ENCODE data around the gene SLC46A3.
"Not testable (repeated sequence)": the region's sequence is repeated elsewhere in the genome, so short reads cannot be mapped to it uniquely, and the experiment has no call there.

SLC46A3 gene

DNA sequence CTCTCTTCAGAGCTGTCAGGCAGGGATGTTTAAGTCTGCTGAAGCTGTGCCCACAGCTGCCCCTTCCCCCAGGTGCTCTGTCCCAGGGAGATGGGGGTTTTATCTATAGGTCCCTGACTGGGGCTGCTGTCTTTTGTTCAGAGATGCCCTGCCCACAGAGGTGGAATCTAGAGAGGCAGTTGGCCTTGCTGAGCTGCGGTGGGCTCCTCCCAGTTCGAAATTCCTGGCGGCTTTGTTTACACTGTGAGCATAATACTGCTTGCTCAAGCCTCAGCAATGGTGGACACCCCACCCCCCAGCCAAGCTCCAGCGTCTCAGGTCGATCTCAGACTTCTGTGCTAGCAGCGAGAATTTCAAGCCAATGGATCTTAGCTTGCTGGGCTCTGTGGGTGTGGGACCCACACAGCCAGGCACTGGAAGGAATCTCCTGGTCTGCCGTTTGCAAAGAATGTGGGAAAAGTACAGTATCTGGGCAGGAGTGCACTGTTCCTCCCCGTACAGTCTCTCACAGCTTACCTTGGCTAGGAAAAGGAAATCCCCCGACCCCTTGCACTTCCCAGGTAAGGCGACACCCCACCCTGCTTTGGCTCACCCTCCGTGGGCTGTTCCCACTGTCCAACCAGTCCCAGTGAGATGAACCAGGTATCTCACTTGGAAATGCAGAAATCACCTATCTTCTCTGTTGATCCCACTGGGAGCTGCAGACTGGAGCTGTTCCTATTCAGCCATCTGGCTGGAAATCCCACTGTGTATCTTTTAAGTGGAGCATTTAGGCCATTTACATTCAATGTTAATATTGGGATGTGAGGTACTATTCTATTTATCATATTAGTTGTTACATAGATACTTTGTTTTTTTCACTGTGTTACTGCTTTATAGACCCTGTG is 24.9 kb downstream of the SLC46A3 start:
- DNase-seq; in situ Hi-C loops (cut with MboI; ENCODE audit: low pct_unique_long_range_greater_than_20kb, low sequenced_read_pairs): not testable (repeated sequence)

DNA sequence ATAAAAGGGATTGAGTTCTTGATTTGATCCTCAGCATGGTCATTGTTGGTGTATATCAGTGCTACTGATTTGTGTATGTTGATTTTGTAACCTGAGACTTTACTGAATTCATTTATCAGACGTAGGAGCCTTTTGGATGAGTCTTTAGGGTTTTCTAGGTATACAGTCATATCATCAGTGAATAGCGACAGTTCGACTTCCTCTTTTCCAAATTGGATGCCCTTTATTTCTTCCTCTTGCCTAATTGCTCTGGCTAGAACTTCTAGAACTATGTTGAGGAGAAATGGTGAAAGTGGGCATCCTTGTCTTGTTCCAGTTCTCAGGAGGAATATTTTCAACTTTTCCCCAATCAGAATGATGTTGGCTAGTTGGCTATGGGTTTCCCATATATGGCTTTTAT is 32.9 kb downstream of the SLC46A3 start:
- in situ Hi-C loops (cut with MboI; ENCODE audit: low pct_unique_long_range_greater_than_20kb, low sequenced_read_pairs), result no loop called here
- peak; percentile 25 for DNase-seq

DNA sequence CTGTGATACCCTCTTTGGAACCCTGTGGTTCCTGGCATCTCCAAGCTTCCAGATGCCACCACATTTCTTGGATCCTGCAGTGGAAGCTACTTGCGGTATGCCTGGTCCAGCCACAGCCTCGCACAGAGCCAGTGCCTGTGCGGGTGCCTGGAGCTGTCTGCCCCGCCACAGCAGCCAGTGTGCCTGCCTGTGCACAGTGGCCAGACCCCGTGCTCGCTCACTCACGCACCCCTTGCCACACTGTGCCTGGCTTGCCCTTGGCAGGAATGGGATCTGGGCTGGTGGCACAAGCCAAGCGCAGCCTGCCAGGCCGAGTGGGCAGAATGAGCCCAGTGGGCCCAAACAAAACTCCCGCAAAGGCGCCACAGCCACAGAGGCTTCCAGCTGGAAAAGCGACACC is 33.7 kb downstream of the SLC46A3 start:
- in situ Hi-C loops (cut with MboI; ENCODE audit: low pct_unique_long_range_greater_than_20kb, low sequenced_read_pairs), result no loop called here
- no peak for DNase-seq

DNA sequence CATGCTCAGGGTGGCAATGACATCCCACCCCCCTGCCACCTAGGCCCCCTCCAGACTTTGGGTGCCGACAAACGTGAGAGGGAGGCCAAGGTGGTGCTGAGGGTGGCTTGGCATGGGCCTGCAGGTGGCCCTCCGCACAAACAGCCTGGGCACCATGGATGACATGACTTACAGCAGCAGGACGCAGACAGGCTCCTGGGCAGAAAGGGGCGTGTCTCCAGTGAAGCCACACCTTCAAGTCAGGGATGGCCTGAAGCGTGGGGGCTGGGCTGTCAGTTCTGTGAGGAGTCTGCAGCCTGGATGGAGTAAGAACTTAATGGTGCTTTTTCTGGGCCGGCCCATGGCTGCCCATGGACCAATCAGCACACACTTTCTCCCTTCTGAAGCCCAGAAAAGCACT is 34.5 kb downstream of the SLC46A3 start:
- no peak for DNase-seq
- in situ Hi-C loops (cut with MboI; ENCODE audit: low pct_unique_long_range_greater_than_20kb, low sequenced_read_pairs), result no loop called here

DNA sequence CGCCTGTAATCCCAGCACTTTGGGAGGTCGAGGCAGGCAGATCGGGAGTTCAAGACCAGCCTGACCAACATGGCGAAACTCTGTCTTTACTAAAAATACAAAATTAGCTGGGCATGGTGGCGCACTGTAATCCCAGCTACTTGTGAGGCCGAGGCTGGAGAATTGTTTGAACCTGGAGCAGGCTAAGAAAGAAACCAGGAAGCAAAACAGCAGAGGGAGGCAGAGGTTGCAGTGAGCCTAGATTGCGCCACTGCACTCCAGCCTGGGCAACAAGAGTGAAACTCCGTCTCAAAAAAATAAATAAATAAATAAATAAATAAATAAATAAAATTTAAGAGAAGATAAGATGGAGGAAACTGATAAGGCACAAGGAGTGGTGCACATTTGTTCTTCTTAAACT is 35.6 kb downstream of the SLC46A3 start:
- DNase-seq; in situ Hi-C loops (cut with MboI; ENCODE audit: low pct_unique_long_range_greater_than_20kb, low sequenced_read_pairs): not testable (repeated sequence)

DNA sequence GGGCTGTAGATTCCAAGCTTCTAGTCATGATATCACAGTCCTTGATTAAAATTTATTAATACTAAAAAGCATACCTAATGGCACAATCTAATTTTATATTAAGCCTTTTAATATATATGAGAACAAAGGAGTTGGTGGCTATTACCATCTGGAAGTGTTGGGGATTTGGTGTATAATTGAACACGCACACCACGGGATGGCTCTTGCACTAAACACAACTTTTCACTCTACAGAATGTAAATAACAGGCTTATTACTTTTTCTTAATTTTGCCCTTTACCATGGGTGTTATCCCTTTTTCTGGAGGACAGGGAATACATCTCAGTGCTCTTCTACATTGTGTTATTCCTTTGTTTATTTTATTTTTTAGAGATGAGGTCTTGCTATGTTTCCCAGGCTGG is 38.2 kb downstream of the SLC46A3 start:
- in situ Hi-C loops (cut with MboI; ENCODE audit: low pct_unique_long_range_greater_than_20kb, low sequenced_read_pairs), result no loop called here

DNA sequence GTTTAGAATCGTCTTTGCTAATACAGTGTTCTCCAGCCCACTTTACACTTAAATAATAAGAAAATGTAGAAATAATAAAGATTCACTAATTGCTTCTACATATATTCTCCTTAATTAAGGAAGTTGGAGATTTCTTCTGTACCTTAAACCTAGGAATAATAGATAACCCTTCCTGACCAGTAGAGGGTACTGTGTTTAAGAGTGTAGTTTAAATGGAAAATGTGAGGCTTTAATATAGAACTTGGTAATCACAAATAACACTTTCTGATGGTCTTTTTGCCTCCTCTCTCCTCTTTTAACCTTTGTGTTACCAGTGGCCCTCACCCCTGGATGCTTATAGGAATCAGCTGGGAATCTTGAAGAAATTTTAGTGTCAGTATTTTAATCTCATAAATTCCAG is 39.1 kb downstream of the SLC46A3 start:
- in situ Hi-C loops (cut with MboI; ENCODE audit: low pct_unique_long_range_greater_than_20kb, low sequenced_read_pairs), result no loop called here
- DNase-seq, result peak; percentile 18

More for the DNA sequence above, 38.2 kb downstream of the SLC46A3 start:
- no peak for DNase-seq

DNA sequence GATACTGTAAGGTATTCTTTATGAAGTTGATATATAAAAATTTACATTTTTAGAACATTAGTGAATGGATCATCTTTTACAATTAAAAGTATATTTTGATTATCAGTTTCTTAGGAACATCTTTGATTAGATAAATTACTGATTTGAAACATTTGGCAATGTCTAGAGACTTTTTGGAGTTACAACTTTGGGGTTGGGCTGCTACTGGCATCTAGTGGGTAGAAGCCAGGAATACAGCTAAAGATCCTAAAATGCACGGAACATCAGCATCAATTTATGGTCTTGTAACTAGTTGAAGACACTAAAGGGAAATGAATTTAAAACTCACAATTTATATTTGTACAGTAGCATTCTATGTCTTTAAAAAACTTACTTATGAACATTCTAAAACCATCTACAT is 40.0 kb downstream of the SLC46A3 start:
- DNase-seq, result peak; percentile 15
- in situ Hi-C loops (cut with MboI; ENCODE audit: low pct_unique_long_range_greater_than_20kb, low sequenced_read_pairs), result no loop called here

DNA sequence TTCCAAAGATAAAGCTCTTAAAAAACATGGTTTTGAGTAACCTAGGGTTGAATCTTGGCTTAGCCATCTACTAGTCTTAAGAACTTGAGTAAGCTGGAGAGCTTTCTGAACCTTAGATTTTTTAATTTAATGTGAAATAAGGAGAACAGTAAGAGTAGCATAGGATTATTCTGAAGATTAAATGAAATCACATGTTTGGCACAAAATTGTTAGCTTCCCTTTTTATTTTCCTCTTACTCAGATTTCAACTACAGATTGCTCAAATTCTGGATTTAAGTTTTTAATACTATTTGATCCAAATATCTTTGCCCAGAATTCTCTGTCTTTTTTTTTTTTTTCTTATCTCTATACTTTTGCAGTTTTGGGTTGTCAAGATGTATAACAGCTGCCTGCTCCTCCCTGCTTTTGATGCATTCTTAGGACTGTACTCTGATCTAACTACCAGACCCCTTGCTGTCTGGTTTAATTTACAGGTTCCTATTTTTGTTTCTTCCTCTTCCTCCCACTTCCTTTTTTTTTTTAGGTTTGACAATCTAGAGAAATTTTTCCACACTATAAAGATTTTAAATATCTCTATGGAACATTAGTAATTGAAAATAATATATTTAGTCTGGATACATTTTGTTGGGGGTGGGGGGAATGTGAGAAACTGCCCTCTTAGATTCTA is 47.5 kb downstream of the SLC46A3 start:
- peak; percentile 57 for DNase-seq
- in situ Hi-C loops (cut with MboI; ENCODE audit: low pct_unique_long_range_greater_than_20kb, low sequenced_read_pairs), result no loop called here

DNA sequence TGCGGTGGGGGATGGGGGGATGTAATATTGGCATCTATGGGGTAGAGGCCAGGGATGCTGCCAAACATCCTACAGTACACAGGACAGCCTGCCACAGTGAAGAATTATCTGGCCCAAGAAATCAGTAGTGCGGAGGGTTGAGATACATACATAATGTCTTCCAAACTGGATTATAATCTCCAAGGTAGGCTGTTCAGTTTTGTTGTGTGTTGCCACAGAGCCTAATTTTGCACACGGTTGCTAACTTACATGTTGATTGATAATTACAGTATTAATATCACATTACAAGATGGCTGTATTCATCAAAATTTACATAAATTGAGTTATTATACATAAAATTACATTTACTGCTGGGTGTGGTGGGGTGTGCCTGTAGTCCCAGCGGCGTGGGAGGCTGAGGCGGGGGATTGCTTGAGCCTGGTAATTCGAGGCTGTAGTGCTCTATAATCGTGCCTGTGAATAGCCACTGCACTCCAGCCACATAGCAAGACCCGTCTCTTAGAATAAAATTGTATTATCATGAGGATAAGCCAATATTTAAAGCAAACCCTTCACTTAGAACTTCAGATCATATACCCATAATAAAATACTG is 51.8 kb downstream of the SLC46A3 start:
- no peak for DNase-seq
- in situ Hi-C loops (cut with MboI; ENCODE audit: low pct_unique_long_range_greater_than_20kb, low sequenced_read_pairs), result no loop called here

DNA sequence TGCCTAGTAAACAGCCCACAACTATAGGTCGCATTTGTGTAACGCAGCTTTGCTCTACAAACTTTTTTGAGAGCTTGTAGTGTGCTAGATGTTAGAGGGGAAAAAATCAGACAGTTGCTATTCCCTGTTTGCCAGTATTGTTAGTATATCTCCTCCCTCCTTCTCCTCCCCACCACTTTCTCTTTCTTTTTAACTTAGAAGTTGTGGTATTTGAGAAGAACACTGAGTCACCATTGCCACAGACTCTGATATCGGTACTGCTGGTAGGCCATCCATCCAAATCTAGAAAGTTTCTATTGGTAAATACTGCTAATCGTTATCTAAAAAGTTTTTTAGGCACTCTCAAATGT is 59.2 kb downstream of the SLC46A3 start:
- in situ Hi-C loops (cut with MboI; ENCODE audit: low pct_unique_long_range_greater_than_20kb, low sequenced_read_pairs), result no loop called here
- no peak for DNase-seq

DNA sequence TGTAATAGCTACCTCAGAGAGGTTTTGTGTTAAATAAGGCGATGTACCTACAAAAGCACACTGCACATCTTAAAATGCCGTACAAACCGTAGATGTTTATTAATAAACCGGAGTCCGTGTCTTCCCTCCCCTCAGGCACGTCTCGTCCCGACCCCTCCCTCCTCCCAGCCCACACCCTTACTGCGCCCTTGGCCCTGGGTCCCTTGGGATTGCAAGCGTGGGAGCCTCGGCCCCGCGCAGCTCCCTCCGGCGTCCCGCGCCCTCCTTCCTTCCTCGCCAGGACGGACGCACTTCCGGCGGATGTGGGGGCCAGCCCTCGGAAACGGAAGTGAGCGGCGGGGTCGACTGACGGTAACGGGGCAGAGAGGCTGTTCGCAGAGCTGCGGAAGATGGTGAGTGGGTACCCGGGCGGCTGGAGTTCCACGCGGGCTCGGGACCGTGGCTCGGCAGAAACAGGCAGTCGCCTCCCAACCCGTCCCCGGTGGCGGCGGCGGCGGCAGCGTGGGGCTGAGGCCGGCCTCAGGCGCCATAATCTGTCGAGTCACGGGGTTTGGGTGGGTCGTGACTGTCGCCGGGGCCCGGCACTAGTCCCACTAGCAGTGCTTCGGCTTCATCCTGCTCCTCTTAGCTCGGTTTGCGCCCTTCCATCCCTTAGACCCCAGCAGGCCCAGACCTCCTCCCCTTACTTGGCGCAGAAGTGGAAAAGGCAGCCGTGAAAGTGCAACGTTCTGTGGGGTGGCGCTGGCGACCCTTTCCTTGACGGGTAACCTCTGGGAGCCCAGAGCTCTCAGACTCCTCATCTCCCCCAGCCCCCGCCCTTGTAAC is 59.8 kb downstream of the SLC46A3 start, which contains the start of gene POMP:
POMP (plus strand) TSS at position 335 of the 825 bp plus-strand sequence; CDS start at position 390, 55 bp downstream.
- in situ Hi-C loops (cut with MboI; ENCODE audit: low pct_unique_long_range_greater_than_20kb, low sequenced_read_pairs), result no loop called here

DNA sequence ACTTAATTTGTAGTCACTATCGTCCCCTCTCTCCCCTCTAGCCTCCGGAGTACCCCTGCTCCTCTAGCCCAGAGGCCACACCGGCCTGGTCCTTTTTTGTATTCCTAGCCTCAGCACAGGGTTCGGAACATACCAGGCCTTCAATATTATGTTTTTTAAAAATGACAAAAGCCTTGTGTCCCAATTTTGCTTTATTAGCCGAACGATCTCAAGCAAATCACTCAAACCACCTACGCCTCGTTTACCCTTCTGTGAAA is 60.3 kb downstream of the SLC46A3 start:
- in situ Hi-C loops (cut with MboI; ENCODE audit: low pct_unique_long_range_greater_than_20kb, low sequenced_read_pairs), result no loop called here
- DNase-seq, result no peak

More for the DNA sequence above, 59.8 kb downstream of the SLC46A3 start, which contains the start of gene POMP:
- peak; percentile 88 for DNase-seq

DNA sequence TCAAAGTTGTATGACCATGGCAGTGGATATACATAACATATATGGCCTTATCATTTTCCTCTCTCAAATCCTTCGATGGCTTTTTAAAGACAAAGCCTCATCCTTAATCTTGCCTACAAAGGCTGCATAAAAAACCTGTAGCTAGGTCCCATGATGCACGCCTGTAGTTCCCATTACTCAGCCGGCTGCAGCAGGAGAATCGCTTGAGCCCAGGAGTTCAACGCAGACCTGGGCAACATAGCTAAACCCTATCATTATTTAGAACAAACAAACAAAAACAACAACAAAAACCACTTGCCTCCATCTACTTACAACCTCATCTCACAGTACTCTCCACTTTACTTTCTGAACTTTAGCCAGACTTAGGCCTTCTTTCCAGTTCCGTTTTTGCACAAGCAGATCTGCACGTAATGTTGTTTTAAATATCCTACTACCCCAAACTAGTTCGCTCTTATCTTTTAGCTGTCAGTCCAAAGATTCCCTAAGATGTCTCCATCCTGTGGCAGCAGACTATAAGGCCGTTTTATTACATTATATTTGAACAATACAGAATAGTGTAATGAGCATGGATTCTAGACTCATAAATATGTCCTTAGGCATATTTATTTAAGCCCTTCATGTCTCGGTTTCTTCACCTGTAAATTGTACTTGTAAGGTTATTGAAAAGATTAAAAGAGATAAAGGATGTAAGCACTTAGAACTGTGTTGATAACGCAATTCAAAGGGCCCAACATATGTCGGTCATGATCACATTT is 60.8 kb downstream of the SLC46A3 start:
- DNase-seq, result peak; percentile 41
- in situ Hi-C loops (cut with MboI; ENCODE audit: low pct_unique_long_range_greater_than_20kb, low sequenced_read_pairs), result no loop called here

DNA sequence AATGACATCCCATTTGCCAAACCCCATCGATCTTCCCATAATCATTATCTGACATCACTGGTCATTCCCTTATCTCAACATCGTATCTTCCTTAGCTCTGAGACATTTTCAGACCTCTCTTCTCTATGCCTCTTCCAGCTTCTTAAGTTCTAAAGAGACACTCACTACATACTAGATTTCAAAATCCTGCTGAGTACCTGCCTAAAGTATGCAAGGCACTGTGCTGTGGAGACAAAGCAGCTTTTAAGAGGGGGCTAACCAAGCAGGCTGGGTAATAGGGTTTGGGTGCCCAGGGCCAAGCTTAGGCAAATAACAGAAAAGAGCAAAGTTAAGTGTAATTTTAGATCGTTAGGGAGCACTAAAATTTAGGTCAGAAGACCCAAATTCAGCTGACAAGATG is 63.2 kb downstream of the SLC46A3 start:
- no peak for DNase-seq
- in situ Hi-C loops (cut with MboI; ENCODE audit: low pct_unique_long_range_greater_than_20kb, low sequenced_read_pairs), result no loop called here

DNA sequence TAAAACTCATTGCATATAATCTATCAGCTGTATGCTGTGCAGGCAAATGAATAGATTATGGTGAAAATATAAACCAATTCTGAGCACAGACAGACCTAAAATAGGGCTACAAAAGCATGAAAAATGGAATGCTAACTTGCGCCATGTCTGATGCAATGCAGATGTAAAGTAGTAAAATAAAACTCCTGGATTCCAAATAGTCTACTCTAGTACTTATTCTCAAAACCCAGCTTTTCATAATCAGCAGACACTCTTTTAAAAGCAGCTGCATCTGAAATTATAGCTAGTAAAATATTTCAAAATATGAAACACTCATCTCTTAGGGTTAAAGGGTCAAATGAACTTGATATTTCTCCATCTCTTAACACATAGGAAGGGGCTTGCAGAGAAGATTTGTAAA is 64.5 kb downstream of the SLC46A3 start:
- in situ Hi-C loops (cut with MboI; ENCODE audit: low pct_unique_long_range_greater_than_20kb, low sequenced_read_pairs), result no loop called here
- DNase-seq, result no peak

DNA sequence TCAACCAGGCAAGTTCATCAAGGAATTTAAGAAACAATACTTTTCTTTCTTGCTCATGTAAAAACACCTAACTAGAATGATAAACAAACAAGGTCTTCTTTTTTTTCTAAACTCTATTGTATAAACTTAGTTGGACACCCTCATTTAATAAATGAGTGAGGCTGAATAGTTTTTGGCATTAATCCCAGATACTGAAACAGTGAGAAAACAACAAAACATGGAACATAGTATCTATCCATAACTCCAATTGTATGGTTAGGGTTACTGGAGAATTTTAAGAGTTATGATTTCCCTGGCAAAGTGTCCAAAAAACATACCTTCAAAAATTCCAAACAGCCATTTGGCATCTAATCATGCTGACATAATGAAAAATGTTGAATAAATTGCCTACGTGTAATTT is 65.7 kb downstream of the SLC46A3 start:
- DNase-seq, result no peak
- in situ Hi-C loops (cut with MboI; ENCODE audit: low pct_unique_long_range_greater_than_20kb, low sequenced_read_pairs), result no loop called here

DNA sequence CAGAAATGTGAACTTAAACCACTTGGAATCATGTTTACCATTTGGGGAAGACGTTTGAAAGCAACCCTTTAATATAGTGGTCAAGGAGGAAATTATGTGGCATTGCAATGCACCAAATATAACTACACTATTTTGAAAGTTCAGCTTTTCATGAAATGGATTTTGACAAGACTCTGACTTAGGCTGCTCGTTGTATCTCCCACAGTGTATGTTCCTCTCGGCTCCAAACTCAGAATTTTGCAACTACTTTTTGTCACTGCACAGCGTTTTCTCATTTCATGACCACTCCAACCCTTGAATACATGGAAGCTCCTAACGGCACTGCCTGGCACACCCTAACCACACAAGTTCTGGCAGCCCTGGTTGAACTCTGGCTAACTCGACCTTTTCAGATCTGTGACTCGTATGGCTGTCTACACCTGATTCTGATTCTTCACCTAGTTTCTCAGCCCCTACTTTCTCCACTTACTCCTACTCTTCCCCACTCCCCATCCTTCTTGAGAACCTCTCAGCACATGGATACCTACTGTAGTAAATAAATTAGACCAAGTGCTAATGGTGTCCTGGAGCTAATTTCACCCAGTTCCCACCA is 66.9 kb downstream of the SLC46A3 start:
- in situ Hi-C loops (cut with MboI; ENCODE audit: low pct_unique_long_range_greater_than_20kb, low sequenced_read_pairs), result no loop called here

DNA sequence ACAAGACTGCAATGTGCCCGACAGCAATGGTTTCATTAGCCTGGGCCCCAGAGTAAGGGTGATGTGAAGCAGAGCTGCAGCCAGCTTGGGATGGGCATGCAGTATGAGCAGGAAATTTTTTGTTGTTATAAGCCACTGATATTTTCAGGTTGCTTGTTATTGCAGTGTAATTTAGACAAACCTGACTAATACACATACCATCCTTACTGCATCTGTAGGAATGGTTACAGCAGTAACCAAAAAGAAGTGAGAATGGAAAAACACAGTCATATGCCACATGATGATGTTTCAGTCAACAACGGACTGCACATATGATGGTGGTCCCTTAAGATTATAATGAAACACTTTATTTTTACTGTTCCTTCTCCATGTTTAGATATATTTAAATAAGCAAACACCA is 68.5 kb downstream of the SLC46A3 start:
- in situ Hi-C loops (cut with MboI; ENCODE audit: low pct_unique_long_range_greater_than_20kb, low sequenced_read_pairs), result no loop called here
- no peak for DNase-seq

More for the DNA sequence above, 66.9 kb downstream of the SLC46A3 start:
- DNase-seq, result no peak
